ENCODE measurements around the gene PRSS21.

The PRSS21 gene

DNA sequence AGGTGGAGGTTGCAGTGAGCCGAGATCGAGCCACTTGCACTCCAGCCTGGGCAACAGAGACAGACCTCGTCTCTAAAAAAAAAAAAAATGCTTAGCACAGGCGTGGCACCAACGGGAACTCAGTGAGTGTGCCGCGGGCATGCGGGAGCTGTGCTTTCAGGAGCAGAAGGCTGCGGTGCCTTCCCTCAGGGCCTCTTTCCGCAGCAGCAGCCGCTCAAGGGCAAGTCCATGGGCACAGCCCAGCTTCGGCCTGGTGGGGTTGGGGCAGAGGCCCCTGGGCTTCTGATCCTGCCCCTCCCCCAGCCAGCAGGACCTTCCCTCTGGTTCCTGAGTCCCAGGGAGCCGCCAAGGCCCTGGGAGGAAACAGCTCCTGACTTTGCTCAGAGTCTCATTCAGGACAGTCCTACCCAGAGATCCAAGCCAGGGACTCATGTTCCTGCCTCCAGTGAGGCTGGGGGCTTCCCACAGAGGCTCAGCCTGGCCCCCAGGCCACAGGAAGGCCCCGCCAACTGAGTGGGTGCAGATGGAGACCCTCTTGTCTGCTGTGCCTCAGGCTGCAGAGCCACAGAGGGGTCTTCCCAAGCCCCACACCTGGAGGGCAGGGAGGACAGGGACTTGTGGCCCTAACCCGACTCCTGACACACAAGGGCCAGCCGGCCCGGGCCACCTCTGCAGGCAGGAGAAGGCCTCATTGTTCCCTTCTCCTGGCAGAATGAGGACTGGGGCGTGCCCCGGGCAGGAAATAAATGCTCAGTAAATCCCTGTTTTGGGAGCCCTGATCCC lies 9.7 kb downstream of the PRSS21 start:
- DNase-seq, result no peak

DNA sequence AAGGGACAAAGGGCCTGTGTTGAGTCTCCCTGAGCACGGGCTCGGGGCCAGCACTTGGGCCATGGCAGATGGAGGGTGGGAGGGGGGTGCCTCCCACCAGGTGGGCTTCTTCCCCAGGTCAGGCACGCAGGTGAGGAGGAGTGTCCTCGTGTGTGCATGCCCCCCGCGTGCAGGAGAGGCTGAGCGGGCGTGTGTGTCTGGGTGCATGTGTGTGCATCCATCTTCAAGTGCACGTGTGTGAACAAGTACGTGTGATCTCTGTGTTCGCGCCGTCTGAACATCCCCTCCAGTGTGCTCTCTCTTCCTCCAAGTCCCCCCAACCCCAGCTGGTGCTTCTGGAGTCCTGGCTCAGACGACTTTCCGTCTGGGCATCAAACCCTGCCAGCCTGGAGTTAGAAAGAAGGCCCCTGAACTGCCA lies 10.3 kb downstream of the PRSS21 start:
- DNase-seq, result no peak

- DNase-seq, result no peak
These were observed 10.9 kb downstream of the PRSS21 start for GRCh38 chr16:2827831-2828520.

DNA sequence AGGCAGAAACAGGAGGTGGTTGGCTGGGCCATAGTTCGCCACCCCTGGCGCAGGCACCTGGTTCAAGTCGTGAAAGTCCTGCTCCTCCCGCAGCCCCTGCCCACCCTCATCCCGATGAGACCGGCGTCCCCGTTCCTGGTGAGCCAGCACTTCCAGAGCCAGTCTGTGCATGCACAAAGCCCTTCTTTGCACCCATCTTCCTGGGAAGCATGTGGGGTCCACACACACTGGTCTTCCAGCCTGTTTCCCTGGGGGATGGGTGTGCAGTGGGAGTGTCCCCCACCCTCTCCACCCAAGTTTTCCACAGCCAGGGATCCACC lies 11.4 kb downstream of the PRSS21 start:
- no peak for DNase-seq

DNA sequence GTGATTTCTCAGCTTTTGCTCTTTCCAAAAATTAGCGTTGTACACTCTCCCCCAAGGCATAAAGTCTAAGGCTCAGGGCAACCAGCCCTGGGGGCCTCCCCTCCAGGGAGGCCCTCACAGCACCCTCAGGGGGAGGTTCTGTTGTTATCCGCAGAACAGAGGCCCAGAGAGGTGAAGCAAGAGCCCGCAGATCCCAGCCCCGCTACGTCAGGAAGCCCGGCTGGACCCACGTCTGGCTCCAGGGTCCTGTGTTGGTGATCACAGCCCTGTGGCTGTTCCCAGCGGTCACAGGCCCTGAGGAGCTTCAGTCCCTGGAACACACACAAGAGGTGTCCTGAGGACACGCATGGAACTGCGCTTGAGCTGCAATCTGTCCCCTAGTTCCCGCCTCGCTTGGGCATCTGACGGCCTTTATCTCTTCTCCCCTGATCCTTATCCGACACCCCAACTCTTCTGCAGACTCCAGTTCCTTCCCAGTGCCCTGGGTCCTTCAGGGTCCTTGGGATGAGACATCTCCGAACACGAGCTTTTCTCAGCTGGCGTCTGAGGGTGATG lies 11.9 kb downstream of the PRSS21 start:
- DNase-seq, result no peak

DNA sequence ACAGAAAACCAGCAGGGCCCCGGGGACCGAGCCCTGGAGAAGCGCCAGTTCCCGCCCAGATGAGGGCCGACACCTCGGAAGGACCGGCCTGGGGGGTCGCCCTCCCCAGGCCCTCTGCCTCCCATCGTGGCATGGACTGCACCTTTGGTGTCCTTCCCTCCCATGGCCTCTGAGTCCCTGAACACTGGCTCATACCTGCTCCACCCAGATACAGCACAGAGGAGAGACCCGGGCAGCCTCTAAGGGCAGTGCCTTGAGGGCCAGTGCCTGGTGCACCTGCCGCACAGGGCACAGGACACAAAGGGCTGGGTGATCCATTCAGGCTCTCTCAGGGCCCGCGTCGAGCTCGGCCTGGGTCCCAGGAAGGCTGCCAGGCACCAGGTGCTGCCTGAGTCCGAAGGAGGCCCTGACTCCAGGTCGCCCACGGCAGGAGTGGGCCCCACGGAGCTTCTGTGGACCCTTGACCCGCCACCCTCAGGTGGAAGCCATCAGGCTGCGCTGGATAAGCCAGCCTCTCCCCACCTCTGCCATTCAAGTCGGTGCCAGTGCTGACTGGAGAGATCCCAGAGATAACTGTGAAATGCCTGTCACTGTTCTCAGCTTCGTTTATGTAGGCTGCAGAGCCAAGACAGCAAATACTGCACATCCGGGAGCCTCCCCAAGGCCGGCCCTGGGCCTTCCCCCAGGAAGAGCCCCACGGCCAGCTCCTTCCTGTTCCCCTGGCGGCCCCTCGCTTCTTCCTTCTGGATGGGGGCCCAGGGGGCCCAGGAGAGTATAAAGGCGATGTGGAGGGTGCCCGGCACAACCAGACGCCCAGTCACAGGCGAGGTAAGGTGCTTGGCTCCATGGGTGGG lies 12.7 kb downstream of the PRSS21 start, which contains the start of gene ZG16B:
TSS of gene ZG16B (plus strand) at position 803 of the 854 bp plus-strand sequence. CDS start 139 bp downstream, outside the sequence.
- DNase-seq, result no peak

DNA sequence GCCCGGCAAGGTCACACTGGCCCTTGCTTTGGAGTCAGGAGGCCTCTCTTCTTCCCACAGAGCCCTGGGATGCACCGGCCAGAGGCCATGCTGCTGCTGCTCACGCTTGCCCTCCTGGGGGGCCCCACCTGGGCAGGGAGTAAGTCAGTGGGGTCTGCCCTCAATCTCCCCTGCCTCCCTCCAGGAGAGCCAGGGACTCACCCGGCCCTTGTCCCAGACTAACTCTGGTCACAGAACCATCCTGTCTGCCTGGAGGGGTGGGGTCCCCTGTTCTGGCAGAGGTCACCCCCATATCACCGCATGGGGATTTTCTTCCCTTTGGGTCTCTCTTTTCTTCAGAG lies 13.3 kb downstream of the PRSS21 start:
- no peak for DNase-seq

GRCh38 chr16:2831203-2831602 lies 14.2 kb downstream of the PRSS21 start:
- DNase-seq, result no peak

DNA sequence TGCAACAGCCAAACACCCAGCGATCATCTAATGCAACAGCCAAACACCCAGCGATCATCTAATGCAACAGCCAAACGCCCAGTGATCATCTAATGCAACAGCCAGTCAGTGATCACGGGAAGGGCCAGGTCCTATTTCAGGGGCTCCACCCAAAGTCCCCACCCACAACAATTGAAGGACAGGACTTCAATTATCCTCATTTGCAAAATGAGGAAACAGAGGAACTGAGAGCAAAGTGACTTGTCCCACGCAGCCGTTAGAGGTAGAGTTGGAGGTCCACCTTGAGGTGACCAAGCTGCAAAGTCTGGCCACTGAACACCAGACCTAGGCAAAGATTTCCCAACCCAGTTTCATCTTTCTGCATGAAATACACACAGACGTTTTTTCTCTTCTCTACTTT lies 16.7 kb downstream of the PRSS21 start:
- DNase-seq, result no peak

DNA sequence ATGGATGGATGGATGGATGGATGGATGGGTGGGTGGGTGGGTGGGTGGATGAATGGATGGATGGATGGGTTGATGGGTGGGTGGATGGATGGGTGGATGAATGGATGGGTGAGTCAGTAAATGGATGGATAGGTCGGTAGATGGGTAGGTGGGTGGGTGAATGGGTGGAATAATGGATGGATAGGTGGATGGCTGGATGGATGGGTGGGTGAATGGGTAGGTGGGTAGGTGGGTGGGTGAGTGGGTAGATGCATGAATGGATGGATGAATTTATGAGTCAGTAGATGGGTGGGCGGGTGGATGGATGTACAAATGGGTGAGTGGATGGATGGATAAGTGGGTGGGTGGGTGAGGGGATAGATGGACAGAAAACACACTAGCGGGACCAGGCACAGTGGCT lies 17.9 kb downstream of the PRSS21 start:
- no peak for DNase-seq

- no peak for DNase-seq
These were observed 18.8 kb downstream of the PRSS21 start for GRCh38 chr16:2835638-2836493.

- no peak for DNase-seq
These were observed 19.8 kb downstream of the PRSS21 start for GRCh38 chr16:2836646-2837508.

DNA sequence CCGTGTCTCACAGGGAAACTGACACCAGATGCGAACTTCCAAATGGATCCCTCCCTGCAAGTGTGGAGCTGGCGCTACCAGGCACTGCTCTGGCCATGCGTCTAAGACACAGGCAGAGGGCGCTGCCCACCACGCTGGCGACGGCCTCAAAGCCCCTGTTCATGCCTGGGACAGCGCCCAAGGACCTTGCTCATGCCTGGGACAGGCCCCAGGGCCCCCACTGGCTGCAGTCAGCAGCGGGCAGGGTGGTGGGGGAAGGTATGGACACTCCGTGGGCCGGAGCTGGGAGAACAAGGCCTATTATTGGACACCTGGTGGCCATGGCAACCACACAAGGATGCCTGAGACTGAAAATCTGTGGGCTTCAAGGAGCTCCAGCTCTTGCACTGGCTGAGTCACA lies 21.9 kb downstream of the PRSS21 start:
- peak; percentile 35 for DNase-seq

DNA sequence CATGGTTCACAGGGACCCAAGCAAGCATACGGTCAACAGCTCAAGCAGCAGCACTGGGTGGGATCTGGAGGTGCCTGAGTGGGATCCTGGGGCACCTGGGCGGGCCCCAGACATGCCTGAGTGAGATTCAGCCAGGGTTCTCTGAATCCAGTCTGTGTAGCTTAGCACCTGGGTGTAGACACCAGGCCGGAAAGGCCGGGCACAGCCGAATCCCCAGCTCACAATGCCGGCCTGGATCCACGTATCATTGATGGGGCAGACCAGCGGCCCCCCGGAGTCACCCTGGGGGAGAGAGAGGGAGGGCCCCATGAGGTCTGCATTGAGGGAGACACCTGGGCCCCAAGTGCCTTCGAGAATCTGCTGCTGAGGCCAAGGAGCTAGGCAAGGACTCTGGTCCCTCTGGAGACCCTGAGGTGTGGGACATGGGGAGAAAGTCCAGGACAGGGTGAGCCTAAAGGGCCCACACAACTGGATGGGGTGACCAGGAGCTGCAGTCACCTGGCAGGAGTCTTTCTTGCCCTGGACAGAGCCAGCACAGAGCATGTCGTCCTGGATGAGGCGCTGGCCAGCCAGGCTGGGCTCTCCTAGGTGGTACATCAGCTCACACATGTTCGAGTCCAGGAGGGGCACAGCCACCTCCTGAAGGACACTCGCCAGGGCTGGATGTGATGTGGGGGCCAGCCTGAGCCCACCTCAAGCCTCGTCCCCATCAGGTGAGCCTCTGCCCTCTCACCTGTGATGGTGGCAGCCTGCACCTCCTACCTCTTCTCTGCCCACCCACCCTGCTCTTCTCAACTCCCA lies 22.8 kb downstream of the PRSS21 start:
- DNase-seq, result no peak

- DNase-seq, result no peak
These were observed 23.9 kb downstream of the PRSS21 start for GRCh38 chr16:2840914-2841313.

DNA sequence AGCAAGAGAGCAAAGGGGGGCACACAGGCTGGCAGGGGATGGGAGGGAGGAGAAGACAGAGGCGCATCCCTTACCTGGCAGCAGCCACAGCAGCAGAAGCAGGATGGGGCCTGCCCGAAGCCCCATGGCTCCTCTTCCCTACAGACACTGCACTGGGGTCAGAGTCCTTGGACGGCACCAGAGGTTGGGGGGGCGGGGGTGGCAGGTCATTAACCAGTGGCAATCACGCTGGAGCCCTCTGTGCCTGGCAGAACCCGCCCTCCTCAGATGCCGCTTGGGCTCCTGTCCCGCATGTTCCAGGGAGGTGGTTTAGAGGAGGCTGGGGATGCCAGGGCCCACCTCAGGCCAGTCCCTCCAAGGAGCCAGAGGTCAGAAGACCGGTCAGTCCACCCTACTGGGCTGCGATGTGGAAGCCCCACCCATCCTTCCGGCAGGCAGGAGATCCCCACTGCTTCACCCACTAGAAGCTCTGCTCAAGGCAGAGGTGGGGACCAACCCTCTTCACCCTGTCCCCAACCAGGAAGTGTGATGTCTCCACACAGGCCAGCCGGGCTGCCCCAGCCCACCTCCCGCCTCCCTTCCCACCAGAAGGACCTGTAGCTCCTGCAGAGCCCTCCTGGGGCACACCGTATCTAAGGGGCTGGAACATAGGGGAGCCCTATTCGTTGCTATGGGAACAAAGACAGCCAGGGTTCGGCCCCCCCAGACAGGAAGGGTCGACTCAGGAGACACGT lies 24.7 kb downstream of the PRSS21 start:
- DNase-seq, result no peak

DNA sequence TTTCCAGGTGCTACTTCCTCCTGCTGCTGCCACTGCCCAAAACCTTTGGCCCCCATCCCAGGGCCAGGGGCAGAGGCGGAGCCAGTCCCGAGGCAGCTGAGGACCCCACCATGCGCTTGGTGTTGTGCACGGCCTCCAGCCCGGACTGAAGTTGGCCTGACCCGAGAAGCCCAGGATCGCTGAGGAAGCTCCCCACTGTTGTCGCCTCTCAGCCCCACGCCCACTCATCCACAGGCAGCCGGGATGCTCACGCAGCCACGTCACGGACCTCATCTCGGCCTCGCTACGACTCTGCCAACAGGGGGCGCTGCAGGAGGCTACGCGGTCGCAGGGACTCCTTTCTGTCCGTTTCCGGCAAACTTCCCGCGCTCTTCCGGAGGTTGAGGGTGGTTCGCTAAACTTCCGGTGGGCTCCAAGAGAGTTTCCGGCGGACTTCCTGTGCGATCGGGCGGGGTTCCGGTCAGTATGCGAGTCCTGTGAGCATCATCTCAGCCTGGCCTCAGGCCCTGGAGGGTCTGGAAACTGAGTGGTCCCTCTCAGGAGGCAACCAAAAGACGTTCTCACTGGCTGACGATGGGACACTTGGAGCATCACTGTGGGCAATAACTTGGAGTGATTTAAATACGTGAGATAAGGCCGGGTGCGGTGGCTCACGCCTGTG lies 25.4 kb downstream of the PRSS21 start:
- peak; percentile 54 for DNase-seq

- DNase-seq, result no peak
These were observed 26.5 kb downstream of the PRSS21 start for GRCh38 chr16:2843526-2843925.

GRCh38 chr16:2845116-2845515 lies 28.1 kb downstream of the PRSS21 start:
- DNase-seq, result no peak
